ENCODE data around the gene STARD13.

STARD13 gene

DNA sequence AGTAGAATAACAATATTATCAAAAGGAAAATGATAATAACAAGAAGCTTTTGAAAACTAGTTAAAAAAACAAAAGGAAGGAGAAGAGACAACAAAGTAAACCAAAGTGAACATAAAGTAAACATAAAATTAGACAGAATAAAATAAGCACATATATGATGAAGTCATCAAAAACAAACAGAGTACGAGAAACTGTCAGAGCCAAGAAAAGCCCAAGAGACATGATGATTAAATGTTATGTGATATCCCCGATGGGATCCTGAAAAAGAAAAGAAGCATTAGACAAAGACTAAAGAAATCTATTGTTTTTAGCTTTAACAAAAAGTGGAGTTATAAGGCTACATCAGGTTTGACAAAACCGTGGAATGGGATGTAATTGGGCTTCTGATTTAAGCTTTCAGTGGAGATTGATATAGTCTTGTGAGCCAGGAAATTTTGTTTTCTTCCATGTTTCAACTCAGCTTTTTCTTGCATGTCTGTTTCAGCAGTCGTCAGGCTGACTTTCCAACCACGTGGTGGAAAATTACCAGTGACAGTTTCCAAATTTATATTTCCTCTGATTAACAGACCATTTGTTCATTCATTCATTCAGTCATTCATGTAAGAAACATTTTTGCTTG, 204.5 kb downstream of the STARD13 start:
- Histone ChIP-seq H3K4me1 (ENCODE audit: control insufficient read depth, insufficient read depth, low read length) (no peaks in the 10 kb centered on the region), H3K27ac (ENCODE audit: insufficient read depth, low read depth, low read length, poor library complexity, severe bottlenecking) (no peak overlapping the region), H3K36me3 (ENCODE audit: control insufficient read depth, insufficient read depth, low read length) (no peaks in the 10 kb centered on the region), H3K9me3 (ENCODE audit: control insufficient read depth, low read length) (no peaks in the 10 kb centered on the region), H3K27me3 (ENCODE audit: control insufficient read depth, insufficient read depth, low read length, poor library complexity, severe bottlenecking) (no peaks in the 10 kb centered on the region), H3K4me3 (ENCODE audit: insufficient read depth, low read depth, low read length) (no peak overlapping the region)
- WGBS, 2 experiments, result 85 to 88% methylated on average over 5 of the region's 5 CpGs

GRCh38 chr13:33079960-33080359, 205.6 kb downstream of the STARD13 start:
- Histone ChIP-seq H3K27me3 (ENCODE audit: control insufficient read depth, insufficient read depth, low read length, poor library complexity, severe bottlenecking) (no peaks in the 10 kb centered on the region), H3K36me3 (ENCODE audit: control insufficient read depth, insufficient read depth, low read length) (no peaks in the 10 kb centered on the region), H3K9me3 (ENCODE audit: control insufficient read depth, low read length) (no peaks in the 10 kb centered on the region), H3K27ac (ENCODE audit: insufficient read depth, low read depth, low read length, poor library complexity, severe bottlenecking) (no peak overlapping the region), H3K4me3 (ENCODE audit: insufficient read depth, low read depth, low read length) (no peak overlapping the region), H3K4me1 (ENCODE audit: control insufficient read depth, insufficient read depth, low read length) (no peaks in the 10 kb centered on the region)
- 87 to 90% methylated on average over 2 of the region's 2 CpGs for WGBS, 2 experiments

GRCh38 chr13:33078263-33078662, 207.3 kb downstream of the STARD13 start:
- H3K27ac ChIP-seq (ENCODE audit: insufficient read depth, low read depth, low read length, poor library complexity, severe bottlenecking), result no peak overlapping the region
- H3K27me3 ChIP-seq (ENCODE audit: control insufficient read depth, insufficient read depth, low read length, poor library complexity, severe bottlenecking), result no peaks in the 10 kb centered on the region
- no peaks in the 10 kb centered on the region for H3K36me3 ChIP-seq (ENCODE audit: control insufficient read depth, insufficient read depth, low read length)
- no peak overlapping the region for H3K4me3 ChIP-seq (ENCODE audit: insufficient read depth, low read depth, low read length)
- no peaks in the 10 kb centered on the region for H3K4me1 ChIP-seq (ENCODE audit: control insufficient read depth, insufficient read depth, low read length)
- WGBS, 2 experiments, result 92 to 93% methylated on average over 2 to 3 of the region's 3 CpGs
- H3K9me3 ChIP-seq (ENCODE audit: control insufficient read depth, low read length), result no peaks in the 10 kb centered on the region

DNA sequence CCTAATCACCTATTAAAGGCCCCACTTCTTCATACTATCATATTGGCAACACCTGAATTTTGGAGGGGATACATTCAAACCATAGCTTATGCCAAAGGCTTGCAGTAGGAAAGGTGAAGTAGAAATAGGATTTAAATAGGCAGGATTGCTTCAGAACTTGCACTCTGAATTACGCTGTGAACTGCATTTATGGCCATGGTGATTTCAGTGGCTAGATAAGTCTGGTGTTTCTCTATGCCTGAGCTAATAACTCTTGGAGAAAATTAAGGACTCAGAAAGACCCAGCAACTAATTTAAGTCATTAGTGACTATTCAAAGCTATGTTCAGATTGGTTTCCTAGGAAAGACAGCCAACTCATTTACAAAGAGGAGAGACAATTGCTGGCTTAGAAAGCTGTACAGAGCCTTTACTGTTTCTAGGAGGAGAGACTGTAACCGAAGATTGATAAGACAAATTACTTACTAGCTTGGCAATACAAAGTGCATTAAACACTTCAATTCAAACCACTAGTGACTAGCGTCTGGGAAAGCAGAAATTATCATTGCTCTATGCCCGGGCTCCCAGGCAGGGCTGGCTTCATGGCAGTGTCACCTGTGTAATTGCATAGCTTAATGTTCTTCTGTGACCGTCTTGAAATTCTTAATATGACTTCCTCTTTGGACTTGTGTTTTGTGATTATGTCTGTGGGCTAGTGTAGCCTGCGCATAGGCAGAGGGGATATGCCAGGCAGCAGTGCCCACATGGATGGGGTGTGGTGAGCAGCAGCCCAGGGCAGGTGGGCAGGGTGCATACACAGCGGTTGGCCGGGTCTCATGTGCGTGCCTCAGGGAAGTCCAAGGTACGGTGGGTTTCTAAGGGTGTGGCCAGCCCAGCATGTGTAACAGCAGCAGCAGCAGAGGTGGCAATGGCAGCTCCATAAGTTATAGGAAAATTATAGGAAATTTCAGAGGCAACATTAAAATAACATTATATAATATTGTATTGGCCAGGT, 209.3 kb downstream of the STARD13 start:
- no peak overlapping the region for H3K4me3 ChIP-seq (ENCODE audit: insufficient read depth, low read depth, low read length)
- no peaks in the 10 kb centered on the region for H3K36me3 ChIP-seq (ENCODE audit: control insufficient read depth, insufficient read depth, low read length)
- no peaks in the 10 kb centered on the region for H3K9me3 ChIP-seq (ENCODE audit: control insufficient read depth, low read length)
- no peaks in the 10 kb centered on the region for H3K4me1 ChIP-seq (ENCODE audit: control insufficient read depth, insufficient read depth, low read length)
- no peak overlapping the region for H3K27ac ChIP-seq (ENCODE audit: insufficient read depth, low read depth, low read length, poor library complexity, severe bottlenecking)
- no peaks in the 10 kb centered on the region for H3K27me3 ChIP-seq (ENCODE audit: control insufficient read depth, insufficient read depth, low read length, poor library complexity, severe bottlenecking)
- 94 to 96% methylated on average over 10 of the region's 10 CpGs for WGBS, 2 experiments

DNA sequence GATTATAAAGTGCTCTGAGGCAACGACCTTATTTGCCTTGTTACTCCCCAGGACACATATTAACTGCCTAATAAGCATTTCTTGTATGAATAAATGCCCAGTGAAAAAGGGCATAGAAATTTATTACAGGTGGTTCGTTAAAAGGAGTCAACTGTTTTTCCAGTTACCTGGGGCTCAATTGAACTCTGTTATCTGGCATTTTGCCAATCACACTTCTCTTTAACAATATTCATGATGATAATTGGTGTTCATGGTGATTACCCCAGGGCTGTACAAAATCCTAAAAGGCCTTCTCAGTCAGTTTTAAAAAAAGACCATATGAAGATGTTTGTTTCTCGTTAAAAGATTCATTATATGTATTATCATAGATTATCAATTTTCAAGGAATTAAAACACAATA, 212.2 kb downstream of the STARD13 start:
- WGBS, 2 experiments, result 92 to 100% methylated on average over 1 to 2 of the region's 3 CpGs
- no peaks in the 10 kb centered on the region for H3K36me3 ChIP-seq (ENCODE audit: control insufficient read depth, insufficient read depth, low read length)

DNA sequence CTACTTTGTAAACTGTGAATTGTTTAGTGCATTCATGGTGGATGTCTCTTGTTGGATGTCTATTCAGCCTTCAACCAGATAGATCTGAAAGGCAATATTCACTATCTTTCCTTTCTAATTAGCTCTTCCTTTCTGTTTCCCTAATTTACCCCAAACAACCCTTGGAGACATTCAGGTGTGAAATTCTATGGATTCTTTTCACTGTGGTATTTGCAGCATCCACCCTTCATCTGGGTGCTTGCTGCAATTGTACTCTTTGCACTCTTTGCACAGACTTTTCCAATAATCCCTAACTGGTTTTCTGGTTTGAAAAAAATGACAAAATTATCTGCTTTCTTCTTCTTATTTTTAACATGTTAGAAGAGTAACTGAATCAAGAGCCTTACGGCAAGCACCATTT, 212.8 kb downstream of the STARD13 start:
- 95 to 100% methylated on average over 1 of the region's 1 CpG for WGBS, 2 experiments
- Histone ChIP-seq H3K4me3 (ENCODE audit: insufficient read depth, low read depth, low read length) (no peak overlapping the region), H3K9me3 (ENCODE audit: control insufficient read depth, low read length) (no peaks in the 10 kb centered on the region), H3K36me3 (ENCODE audit: control insufficient read depth, insufficient read depth, low read length) (no peaks in the 10 kb centered on the region), H3K4me1 (ENCODE audit: control insufficient read depth, insufficient read depth, low read length) (no peaks in the 10 kb centered on the region), H3K27ac (ENCODE audit: insufficient read depth, low read depth, low read length, poor library complexity, severe bottlenecking) (no peak overlapping the region), H3K27me3 (ENCODE audit: control insufficient read depth, insufficient read depth, low read length, poor library complexity, severe bottlenecking) (no peaks in the 10 kb centered on the region)

More for the DNA sequence above, 212.2 kb downstream of the STARD13 start:
- Histone ChIP-seq H3K27ac (ENCODE audit: insufficient read depth, low read depth, low read length, poor library complexity, severe bottlenecking) (no peak overlapping the region), H3K9me3 (ENCODE audit: control insufficient read depth, low read length) (no peaks in the 10 kb centered on the region), H3K27me3 (ENCODE audit: control insufficient read depth, insufficient read depth, low read length, poor library complexity, severe bottlenecking) (no peaks in the 10 kb centered on the region), H3K4me3 (ENCODE audit: insufficient read depth, low read depth, low read length) (no peak overlapping the region), H3K4me1 (ENCODE audit: control insufficient read depth, insufficient read depth, low read length) (no peaks in the 10 kb centered on the region)

DNA sequence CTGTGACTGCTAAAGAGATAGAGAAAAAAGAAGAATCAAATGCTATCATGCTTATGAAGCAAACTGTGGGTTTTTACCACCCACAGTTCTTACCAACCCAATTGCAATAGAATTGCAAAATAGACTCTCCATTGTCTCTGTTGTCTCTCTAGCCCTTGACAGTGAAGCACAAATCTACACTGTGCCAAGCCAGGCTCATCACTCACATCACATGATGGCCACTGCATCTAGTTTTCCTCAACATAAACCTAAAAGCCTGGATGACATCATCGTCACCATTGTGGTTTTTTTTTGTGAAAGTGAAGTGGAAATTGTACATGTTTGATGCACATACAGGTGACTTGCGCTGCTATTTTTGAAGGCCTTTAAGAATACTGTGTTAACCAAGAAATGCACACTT, 213.3 kb downstream of the STARD13 start:
- H3K4me3 ChIP-seq (ENCODE audit: insufficient read depth, low read depth, low read length), result no peak overlapping the region
- H3K36me3 ChIP-seq (ENCODE audit: control insufficient read depth, insufficient read depth, low read length), result no peaks in the 10 kb centered on the region
- WGBS, 2 experiments, result 91 to 92% methylated on average over 2 of the region's 2 CpGs
- no peaks in the 10 kb centered on the region for H3K9me3 ChIP-seq (ENCODE audit: control insufficient read depth, low read length)
- no peaks in the 10 kb centered on the region for H3K4me1 ChIP-seq (ENCODE audit: control insufficient read depth, insufficient read depth, low read length)
- no peaks in the 10 kb centered on the region for H3K27me3 ChIP-seq (ENCODE audit: control insufficient read depth, insufficient read depth, low read length, poor library complexity, severe bottlenecking)
- no peak overlapping the region for H3K27ac ChIP-seq (ENCODE audit: insufficient read depth, low read depth, low read length, poor library complexity, severe bottlenecking)

- H3K27me3 ChIP-seq (ENCODE audit: control insufficient read depth, insufficient read depth, low read length, poor library complexity, severe bottlenecking), result no peaks in the 10 kb centered on the region
- no peaks in the 10 kb centered on the region for H3K9me3 ChIP-seq (ENCODE audit: control insufficient read depth, low read length)
- no peak overlapping the region for H3K27ac ChIP-seq (ENCODE audit: insufficient read depth, low read depth, low read length, poor library complexity, severe bottlenecking)
- H3K4me1 ChIP-seq (ENCODE audit: control insufficient read depth, insufficient read depth, low read length), result no peaks in the 10 kb centered on the region
- no peak overlapping the region for H3K4me3 ChIP-seq (ENCODE audit: insufficient read depth, low read depth, low read length)
- 77 to 82% methylated on average over 2 of the region's 2 CpGs for WGBS, 2 experiments
- H3K36me3 ChIP-seq (ENCODE audit: control insufficient read depth, insufficient read depth, low read length), result no peaks in the 10 kb centered on the region
Observed at GRCh38 chr13:33070713-33071112, 214.8 kb downstream of the STARD13 start.

DNA sequence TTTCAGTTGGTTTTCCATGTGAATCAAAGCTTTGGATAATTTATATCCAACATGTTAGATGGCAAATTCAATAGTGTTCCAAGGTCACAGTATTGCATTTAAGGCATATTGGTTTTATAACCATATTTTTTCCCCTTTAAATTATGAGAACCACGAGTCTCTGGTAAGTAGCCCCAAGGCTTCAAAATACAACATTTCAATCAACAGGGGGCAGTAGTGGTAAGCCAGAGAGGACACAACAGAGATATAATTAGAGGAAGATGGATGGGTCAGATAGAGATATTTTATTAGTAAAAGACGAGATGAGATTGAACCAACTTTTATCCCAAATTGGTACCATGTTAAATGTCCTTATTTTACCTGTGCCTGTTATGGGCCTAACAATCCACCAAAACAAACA, 216.2 kb downstream of the STARD13 start:
- WGBS, 2 experiments, result 83 to 90% methylated on average over 1 to 2 of the region's 2 CpGs
- Histone ChIP-seq H3K4me1 (ENCODE audit: control insufficient read depth, insufficient read depth, low read length) (no peaks in the 10 kb centered on the region), H3K27ac (ENCODE audit: insufficient read depth, low read depth, low read length, poor library complexity, severe bottlenecking) (no peak overlapping the region), H3K36me3 (ENCODE audit: control insufficient read depth, insufficient read depth, low read length) (no peaks in the 10 kb centered on the region), H3K9me3 (ENCODE audit: control insufficient read depth, low read length) (no peaks in the 10 kb centered on the region), H3K27me3 (ENCODE audit: control insufficient read depth, insufficient read depth, low read length, poor library complexity, severe bottlenecking) (no peaks in the 10 kb centered on the region), H3K4me3 (ENCODE audit: insufficient read depth, low read depth, low read length) (no peak overlapping the region)

DNA sequence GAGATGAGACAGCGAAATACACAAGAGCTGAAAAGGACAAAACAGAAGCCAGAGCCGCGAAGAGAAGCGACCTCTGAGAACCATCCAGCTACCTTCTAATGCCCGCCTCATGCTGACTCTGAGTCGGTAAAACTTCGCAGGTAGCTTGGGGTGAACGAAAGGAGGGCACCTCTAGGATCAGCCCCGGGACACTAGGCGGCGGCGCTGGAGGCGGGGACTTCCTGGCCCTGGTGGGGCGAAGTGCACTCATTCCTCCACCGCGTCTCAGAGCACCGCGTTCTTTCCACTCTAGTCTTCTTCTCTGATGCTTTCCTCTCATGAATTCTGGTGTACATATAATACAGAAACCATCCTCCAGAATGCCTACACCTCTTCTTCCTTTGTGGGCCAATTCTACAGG, 219.2 kb downstream of the STARD13 start:
- Histone ChIP-seq H3K27me3 (ENCODE audit: control insufficient read depth, insufficient read depth, low read length, poor library complexity, severe bottlenecking) (no peaks in the 10 kb centered on the region), H3K4me1 (ENCODE audit: control insufficient read depth, insufficient read depth, low read length) (no peaks in the 10 kb centered on the region), H3K27ac (ENCODE audit: insufficient read depth, low read depth, low read length, poor library complexity, severe bottlenecking) (no peak overlapping the region), H3K36me3 (ENCODE audit: control insufficient read depth, insufficient read depth, low read length) (no peaks in the 10 kb centered on the region), H3K4me3 (ENCODE audit: insufficient read depth, low read depth, low read length) (no peak overlapping the region), H3K9me3 (ENCODE audit: control insufficient read depth, low read length) (no peaks in the 10 kb centered on the region)
- 94% methylated on average over 18 of the region's 18 CpGs for WGBS, 2 experiments
